Embryonic facial prominence (tissue), 1 donor: Measurements from ENCODE around the gene MPZL1.
"Not testable (repeated sequence)": the region's sequence is repeated elsewhere in the genome, so short reads cannot be mapped to it uniquely, and the experiment has no call there.

Experiments
- DNase-seq: peaks from one replicate; pipeline ENCODE4 v3.0.0-alpha.2; 2016; ENCODE audit errors: extremely low spot score

The MPZL1 gene

GRCh38 chr1:167719715-167720421, 1.9 kb upstream of the MPZL1 start:
- DNase-seq: not testable (repeated sequence)

GRCh38 chr1:167720965-167721616, 691 bp upstream of the MPZL1 start:
- no peak for DNase-seq

- no peak for DNase-seq
Observed at GRCh38 chr1:167722152-167722869, 529 bp downstream of the MPZL1 start.

GRCh38 chr1:167722870-167723251, 1.1 kb downstream of the MPZL1 start:
- DNase-seq: no peak

- DNase-seq: no peak
Observed at GRCh38 chr1:167723707-167724323, 2.0 kb downstream of the MPZL1 start.

GRCh38 chr1:167726008-167726407, 4.2 kb downstream of the MPZL1 start:
- DNase-seq: no peak

GRCh38 chr1:167728818-167729410, 7.1 kb downstream of the MPZL1 start:
- no peak for DNase-seq

- no peak for DNase-seq
Observed at GRCh38 chr1:167734227-167734626, 12.4 kb downstream of the MPZL1 start.

GRCh38 chr1:167734841-167735240, 13.1 kb downstream of the MPZL1 start:
- no peak for DNase-seq

GRCh38 chr1:167737169-167737568, 15.4 kb downstream of the MPZL1 start:
- no peak for DNase-seq

GRCh38 chr1:167738158-167738557, 16.4 kb downstream of the MPZL1 start:
- no peak for DNase-seq

- DNase-seq: no peak
Observed at GRCh38 chr1:167739752-167740151, 18.0 kb downstream of the MPZL1 start.

GRCh38 chr1:167741103-167741502, 19.3 kb downstream of the MPZL1 start:
- not testable (repeated sequence) for DNase-seq

- DNase-seq: not testable (repeated sequence)
Observed at GRCh38 chr1:167742392-167743057, 20.7 kb downstream of the MPZL1 start.

- no peak for DNase-seq
Observed at GRCh38 chr1:167744901-167745300, 23.1 kb downstream of the MPZL1 start.

GRCh38 chr1:167746013-167746672, 24.4 kb downstream of the MPZL1 start:
- DNase-seq: no peak

- DNase-seq: no peak
Observed at GRCh38 chr1:167746988-167747655, 25.3 kb downstream of the MPZL1 start.

- no peak for DNase-seq
Observed at GRCh38 chr1:167747988-167748387, 26.2 kb downstream of the MPZL1 start.

- DNase-seq: no peak
Observed at GRCh38 chr1:167748906-167749305, 27.1 kb downstream of the MPZL1 start.

GRCh38 chr1:167749741-167750140, 28.0 kb downstream of the MPZL1 start:
- DNase-seq: no peak
